GM06990 (cell line): Measurements from ENCODE around the gene SMR3A.

Experiments used
- DNase-seq: peaks from one replicate; pipeline ENCODE4 v3.0.0-alpha.2; 2011; ENCODE audit not compliant: insufficient read length; ENCODE audit errors: extremely low read depth
- H3K27me3 ChIP-seq: replicated peaks from 2 replicates; pipeline ENCODE4 v1.6.0; 2011; ENCODE audit warnings: low read length; ENCODE audit not compliant: control insufficient read depth, insufficient read depth
- H3K36me3 ChIP-seq: 2 replicates; pipeline ENCODE4 v1.5.1; 2011; ENCODE audit warnings: low read length; ENCODE audit not compliant: control insufficient read depth, insufficient read depth
- H3K4me3 ChIP-seq: replicated peaks from 2 replicates; pipeline ENCODE4 v1.5.1; 2011; ENCODE audit warnings: low read depth, mild to moderate bottlenecking, control low read depth, low read length
- TF ChIP-seq, protein P1 (sequence below): IDR thresholded peaks from 2 replicates; pipeline ENCODE4 v1.5.1; 2011; ENCODE audit warnings: low read length, control low read depth, mild to moderate bottlenecking, inconsistent platforms; ENCODE audit not compliant: insufficient read depth, poor library complexity, severe bottlenecking

Gene SMR3A

DNA sequence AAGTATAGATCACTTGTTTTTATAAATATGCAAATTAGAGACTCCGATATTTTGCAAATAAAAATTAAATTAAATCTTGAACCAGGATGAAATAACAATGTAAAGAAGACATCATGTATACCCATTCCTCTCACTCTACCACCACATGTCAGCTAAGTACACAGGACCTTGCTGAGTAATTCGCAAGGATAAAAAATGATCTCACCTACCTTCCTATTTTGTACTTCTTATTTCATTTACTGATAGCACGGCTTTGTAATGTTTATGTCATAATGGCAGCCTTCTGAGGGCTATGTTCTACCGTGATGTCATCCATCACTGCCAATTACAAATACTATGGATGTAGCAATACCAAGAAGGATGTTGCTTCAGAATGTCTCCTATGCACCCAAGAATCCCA is 11.4 kb downstream of the SMR3A start:
- DNase-seq = no peak
- Histone ChIP-seq H3K27me3 (no peaks in the 10 kb centered on the region), H3K36me3 (no peaks in the 10 kb centered on the region), H3K4me3 (no peak overlapping the region)
- TF ChIP-seq, protein P1, sequence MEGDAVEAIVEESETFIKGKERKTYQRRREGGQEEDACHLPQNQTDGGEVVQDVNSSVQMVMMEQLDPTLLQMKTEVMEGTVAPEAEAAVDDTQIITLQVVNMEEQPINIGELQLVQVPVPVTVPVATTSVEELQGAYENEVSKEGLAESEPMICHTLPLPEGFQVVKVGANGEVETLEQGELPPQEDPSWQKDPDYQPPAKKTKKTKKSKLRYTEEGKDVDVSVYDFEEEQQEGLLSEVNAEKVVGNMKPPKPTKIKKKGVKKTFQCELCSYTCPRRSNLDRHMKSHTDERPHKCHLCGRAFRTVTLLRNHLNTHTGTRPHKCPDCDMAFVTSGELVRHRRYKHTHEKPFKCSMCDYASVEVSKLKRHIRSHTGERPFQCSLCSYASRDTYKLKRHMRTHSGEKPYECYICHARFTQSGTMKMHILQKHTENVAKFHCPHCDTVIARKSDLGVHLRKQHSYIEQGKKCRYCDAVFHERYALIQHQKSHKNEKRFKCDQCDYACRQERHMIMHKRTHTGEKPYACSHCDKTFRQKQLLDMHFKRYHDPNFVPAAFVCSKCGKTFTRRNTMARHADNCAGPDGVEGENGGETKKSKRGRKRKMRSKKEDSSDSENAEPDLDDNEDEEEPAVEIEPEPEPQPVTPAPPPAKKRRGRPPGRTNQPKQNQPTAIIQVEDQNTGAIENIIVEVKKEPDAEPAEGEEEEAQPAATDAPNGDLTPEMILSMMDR = no peak

DNA sequence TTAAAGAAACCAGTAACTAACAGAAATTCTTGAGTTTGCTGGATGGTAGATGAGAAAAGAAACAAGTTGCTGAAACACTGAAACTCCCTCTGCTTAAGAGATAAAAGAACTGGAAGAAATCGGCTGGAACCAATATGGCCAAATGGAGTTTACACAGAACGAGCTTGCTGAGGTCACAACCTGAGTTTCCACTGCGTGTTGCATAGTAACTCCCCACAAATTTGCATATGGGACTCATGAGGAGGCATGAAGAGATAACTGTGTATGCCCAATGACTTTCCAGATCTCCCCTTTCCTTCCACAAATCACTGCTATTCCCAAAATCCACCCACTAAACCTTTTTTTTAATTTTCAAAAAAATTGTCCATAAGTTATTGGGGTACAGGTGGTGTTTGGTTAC is 12.2 kb downstream of the SMR3A start:
- no peaks in the 10 kb centered on the region for H3K27me3 ChIP-seq
- no peak overlapping the region for H3K4me3 ChIP-seq
- DNase-seq = no peak
- TF ChIP-seq, protein P1 = no peak
- H3K36me3 ChIP-seq = no peaks in the 10 kb centered on the region

DNA sequence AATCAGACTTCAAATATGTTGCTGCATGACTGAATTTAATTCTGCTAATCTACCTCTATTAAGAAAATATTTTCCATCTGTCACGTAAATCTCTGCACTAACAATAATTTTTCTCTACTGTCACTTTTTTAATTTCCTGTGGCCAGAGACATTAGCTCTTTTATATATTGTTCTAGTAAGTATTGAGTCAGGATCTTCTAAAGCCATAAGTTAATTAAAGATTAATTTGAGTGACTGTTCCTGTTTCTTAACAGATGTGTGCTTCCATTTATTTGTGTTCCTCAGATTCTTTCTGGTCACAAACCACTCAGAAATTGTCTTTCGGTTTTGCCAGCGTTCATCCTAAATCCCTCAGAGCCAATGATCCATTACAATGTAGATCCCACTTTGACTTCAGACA is 20.0 kb downstream of the SMR3A start:
- Histone ChIP-seq H3K27me3 (no peaks in the 10 kb centered on the region), H3K4me3 (no peak overlapping the region), H3K36me3 (no peaks in the 10 kb centered on the region)
- TF ChIP-seq, protein P1 = no peak
- DNase-seq = no peak

DNA sequence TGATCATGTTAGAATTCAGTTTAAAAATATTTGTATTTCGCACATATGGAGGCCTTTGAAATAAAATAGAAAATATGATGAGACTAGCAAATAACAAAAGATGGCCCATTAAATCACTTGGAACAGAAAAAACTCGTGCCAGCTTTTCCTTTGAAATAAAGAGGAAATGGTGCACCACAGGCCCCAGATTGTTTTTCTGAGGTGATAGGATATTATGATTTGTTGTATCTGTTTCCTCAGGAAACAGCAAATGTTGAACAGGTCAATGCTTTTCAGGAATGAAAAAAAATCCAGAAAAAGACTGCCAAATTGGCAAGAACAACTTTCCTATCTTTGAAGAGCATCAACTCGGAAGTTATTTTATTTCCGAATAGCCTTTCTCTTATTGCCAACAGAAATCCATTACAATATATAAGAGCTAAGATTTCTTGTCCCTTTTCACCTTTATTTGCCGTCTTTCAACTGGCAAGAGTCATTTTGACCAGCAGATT is 22.2 kb downstream of the SMR3A start, which contains the start of gene SMR3B:
TSS of gene SMR3B (plus strand) at position 441 of the 491 bp plus-strand sequence. CDS start 1,380 bp downstream, outside the sequence.
- no peak for DNase-seq
- TF ChIP-seq, protein P1 = no peak

DNA sequence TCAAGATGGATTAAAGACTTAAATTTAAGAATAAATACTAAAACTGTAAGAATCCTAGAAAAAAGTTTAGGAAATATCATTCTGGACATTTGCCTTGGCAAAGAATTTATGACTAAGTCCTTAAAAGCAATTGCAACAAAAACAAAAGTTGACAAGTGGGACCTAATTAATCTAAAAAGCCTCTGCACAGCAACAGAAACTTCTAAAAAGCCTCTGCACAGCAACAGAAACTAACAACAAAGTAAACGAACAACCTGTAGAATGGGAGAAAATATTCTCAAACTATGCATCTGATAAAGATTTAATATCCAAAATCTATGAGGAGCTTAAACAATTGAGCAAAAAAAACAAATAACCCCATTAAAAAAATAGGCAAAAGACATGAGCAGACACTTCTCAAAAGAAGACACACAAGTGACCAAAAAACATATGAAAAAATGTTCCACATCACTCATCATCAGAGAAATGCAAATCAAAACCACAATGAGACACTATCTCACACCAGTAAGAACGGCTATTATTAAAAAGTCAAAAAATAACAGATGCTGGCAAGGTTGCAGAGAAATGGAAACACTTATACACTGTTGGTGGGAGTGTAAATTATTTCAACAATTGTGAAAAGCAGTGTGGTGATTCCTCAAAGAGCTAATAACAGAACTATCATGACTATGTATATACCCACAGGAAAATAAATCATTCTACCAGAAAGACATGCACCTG is 31.7 kb downstream of the SMR3A start:
- no peak for DNase-seq
- Histone ChIP-seq H3K27me3 (no peaks in the 10 kb centered on the region), H3K36me3 (no peaks in the 10 kb centered on the region), H3K4me3 (no peak overlapping the region)
- TF ChIP-seq, protein P1 = no peak

More for the DNA sequence above, 22.2 kb downstream of the SMR3A start, which contains the start of gene SMR3B:
- Histone ChIP-seq H3K36me3 (no peaks in the 10 kb centered on the region), H3K4me3 (no peak within 1 kb of the TSS), H3K27me3 (no peaks in the 10 kb centered on the region)
